Left forelimb (tissue), 1 donor: Measurements from ENCODE around the gene LEF1.
"Not testable (repeated sequence)": the region's sequence is repeated elsewhere in the genome, so short reads cannot be mapped to it uniquely, and the experiment has no call there.

Experiments used
- DNase-seq: peaks from one replicate; pipeline ENCODE4 v3.0.0-alpha.2; 2018; ENCODE audit warnings: low spot score

The LEF1 gene

GRCh38 chr4:108060686-108061321 lies 107.9 kb downstream of the LEF1 start:
- DNase-seq, result no peak

DNA sequence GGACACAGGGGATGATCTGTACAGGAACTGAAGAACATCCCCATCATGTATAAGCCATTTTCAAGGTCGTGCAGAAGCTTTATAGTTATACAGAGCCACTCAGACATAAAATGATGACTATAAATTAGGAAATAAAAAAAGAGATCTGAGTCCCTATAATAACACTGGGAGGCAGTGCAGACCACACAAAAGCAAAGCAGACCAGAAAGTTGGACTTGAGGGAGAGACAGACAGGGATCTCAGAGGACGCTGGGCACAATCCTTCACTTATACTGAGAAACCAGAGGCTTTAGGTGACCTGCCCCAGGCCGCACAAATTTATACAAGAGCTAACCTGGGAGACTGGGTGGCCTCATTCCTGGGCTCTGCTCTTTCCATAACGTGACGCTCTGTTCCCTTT lies 108.6 kb downstream of the LEF1 start:
- no peak for DNase-seq

- no peak for DNase-seq
Observed at GRCh38 chr4:108058685-108059440, 109.9 kb downstream of the LEF1 start.

DNA sequence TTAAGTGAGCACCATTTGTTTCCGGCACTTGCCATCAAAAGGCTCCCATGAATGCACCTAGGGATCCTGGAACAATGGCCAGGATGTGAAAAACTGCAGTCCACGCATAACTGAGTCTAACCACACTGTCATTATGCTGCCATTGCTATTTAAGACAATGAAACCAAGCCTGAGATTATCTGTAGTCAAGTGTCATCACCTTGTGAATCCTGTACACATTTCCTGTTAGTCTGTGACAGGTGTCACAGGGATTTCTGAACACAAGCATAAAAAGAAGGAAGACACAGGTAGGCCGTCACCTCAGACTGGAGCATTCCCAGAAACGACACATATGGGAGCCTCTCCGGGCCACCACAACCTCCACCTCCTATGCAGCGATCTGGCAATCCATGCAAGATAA lies 112.3 kb downstream of the LEF1 start:
- no peak for DNase-seq

DNA sequence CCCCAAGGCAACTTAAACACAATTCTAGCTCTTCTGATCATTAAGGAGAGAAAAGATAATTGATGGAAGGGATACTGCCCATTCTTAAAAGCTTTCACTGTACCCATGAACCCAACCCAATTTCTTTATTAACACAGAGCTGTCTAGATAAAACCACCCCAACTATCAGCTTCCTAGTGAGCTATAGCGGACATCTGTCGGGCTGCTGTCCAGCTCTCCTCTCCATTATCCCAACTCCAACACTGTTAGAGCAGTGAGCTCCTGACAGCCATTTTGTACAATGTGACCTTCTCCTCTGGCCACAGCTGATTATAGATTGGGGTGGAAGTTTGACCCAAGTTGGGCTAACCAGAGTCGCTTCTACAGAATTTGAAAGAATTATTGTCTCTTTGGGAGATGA lies 112.9 kb downstream of the LEF1 start:
- no peak for DNase-seq

DNA sequence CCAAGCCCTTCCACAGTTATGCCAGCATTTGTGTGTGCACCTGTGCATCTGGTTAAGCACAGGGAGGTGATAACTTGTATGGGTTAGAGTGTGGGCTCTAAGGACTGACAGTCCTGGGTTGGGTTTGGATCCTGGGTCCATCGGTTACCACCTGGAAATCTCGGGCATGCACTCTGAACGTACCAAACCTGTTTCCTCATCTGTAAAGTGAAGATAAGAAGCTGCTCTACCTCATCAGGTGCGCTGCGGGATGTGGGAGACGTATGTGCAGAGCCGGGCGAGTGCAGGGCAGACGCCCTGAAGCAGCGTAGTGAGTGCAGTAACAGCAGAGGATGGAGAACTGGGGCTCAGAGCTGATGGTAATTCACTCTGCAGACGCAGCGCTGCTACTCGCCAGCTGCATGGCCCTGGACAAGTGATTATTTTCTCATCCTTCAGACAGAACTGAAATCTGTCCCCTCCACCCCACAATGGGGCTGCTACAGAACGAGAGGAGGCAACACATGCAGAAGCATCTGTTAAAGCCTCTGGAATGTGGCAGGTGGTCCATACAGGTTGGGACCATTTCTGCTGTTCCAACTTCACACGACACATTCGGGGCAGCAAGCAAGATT lies 114.6 kb downstream of the LEF1 start:
- no peak for DNase-seq

- no peak for DNase-seq
Observed at GRCh38 chr4:108053251-108053711, 115.5 kb downstream of the LEF1 start.

DNA sequence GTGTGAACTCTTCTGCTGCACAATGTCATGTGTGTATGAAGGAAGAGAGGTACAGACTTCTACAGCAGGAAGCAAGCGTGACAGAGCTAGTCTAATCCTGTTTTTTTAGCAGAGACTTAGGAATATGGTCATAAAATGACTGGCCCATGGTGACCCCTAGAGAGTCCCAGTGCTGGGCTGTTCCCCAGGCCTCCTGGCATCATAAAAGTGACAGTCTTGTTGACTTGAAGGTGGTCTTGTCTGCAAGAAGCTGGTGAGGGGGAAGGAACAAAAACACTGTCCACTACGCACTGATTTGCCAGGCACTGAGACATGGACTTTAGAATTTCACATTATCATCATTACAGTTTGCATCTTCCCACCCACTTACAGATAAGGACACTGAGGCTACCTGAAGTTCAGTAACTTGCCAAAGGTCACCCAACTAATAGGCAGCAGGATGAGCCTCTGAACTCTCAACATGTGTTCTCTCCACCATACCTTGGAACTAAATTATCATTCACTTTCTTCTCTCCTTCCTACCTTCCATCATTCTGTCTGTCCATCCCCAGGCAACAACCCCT lies 116.1 kb downstream of the LEF1 start:
- no peak for DNase-seq

DNA sequence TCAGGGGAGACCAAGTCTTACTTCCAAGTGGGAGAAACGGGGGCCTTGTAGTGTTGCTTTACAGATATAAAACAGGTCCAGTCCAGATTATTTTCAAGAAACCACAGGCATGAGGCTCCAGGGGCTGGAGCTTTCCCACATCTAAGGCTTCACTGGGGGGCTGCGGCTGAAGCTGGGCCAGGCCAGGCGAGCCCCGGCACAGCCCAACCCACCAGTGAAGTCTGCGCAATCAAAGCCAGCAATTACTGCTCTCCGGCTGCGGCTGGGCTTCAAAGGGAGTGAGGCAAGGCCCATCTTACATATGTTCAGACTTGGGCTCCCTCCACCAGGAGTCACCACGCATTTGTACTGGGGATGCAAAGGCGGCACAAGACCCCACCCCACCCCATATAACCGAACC lies 117.4 kb downstream of the LEF1 start:
- no peak for DNase-seq

- DNase-seq, result not testable (repeated sequence)
Observed at GRCh38 chr4:108050166-108051111, 118.3 kb downstream of the LEF1 start.

DNA sequence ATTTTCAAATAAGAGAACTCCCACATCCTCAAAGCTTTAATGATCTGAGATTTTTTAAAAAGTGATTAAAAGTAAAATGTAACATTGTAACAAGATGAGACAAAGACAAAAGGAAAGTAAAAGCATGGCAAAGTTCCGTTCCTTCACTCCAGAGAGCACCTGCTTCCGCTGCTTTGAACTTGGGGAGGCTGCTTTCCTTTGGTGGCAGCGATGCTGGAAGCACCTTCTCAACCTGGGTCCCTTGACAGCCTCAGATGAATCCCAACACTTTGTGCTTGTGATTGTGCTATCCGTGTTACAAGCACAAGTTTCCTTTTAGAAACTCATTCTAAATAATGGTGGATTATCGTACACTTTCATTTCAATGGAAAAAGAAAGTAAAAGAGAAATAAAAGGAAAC lies 119.3 kb downstream of the LEF1 start:
- DNase-seq, result no peak

GRCh38 chr4:108048997-108049396 lies 119.7 kb downstream of the LEF1 start:
- DNase-seq, result no peak

- DNase-seq, result no peak
Observed at GRCh38 chr4:108048157-108048556, 120.6 kb downstream of the LEF1 start.

DNA sequence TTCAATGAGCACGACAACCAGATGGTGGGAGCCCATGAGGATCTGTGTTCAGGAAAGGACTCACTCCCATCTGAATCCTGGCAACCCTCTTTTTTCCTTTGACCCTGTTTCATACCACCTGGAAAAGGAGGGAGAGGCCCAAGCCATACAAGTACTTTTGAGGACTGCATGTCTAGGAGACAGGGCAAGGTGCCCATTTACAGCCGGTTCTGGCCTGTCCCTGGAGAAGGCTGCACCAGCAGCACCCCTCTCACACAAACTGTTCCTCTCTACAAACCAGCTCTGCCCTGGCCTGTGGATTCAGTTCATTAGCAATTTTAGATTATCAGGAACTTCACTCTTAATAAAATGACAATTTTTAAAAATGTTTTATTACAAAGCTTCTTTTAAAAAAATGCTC lies 121.5 kb downstream of the LEF1 start:
- no peak for DNase-seq

DNA sequence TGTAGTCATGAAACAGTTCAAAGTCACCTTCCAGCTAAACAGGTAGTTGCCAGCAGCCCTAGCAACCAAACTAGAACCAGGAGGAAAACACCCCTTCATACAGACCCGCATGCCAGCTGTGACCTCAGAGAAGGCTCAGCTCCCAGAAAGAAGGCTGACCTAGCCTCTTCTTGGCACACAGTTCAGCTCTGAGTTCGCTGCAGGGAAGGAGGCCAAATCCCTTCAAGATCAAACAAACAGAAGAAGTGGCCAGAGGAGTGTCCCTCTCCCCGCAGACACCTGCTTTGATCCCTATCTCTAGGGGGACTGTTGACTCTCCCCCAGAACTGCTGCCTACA lies 123.1 kb downstream of the LEF1 start:
- no peak for DNase-seq

GRCh38 chr4:108044951-108045686 lies 123.6 kb downstream of the LEF1 start:
- DNase-seq, result no peak

GRCh38 chr4:108043526-108043925 lies 125.2 kb downstream of the LEF1 start:
- DNase-seq, result no peak

- no peak for DNase-seq
Observed at GRCh38 chr4:108042927-108043326, 125.8 kb downstream of the LEF1 start.

- DNase-seq, result no peak
Observed at GRCh38 chr4:108037884-108038283, 130.8 kb downstream of the LEF1 start.

- no peak for DNase-seq
Observed at GRCh38 chr4:108036213-108036612, 132.5 kb downstream of the LEF1 start.

DNA sequence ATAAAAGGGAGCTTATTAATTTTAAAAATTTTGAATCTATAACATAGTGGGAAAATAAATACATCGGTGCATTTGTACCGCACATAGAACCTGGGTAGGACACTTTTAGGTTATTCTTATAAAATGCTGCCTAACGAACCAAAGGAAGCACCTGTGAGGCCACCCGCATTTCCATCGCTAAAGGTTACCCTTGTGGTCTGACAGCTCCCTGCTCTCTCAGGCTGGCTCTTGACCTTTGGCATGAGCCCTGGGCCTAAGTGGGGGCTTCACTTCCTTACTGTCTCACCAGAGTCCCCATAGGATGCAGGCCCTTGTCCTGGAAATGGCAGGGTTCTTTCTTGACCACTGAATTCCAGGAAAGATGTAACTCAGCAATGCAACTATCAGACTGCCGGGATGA lies 133.0 kb downstream of the LEF1 start:
- no peak for DNase-seq
